GM06990 (cell line): ENCODE results near the gene POU1F1.
A peak's percentile ranks its signal among the peaks of the same experiment; 100 is the strongest.

ENCODE experiments used
- DNase-seq: peaks from one replicate; pipeline ENCODE4 v3.0.0-alpha.2; 2011; ENCODE audit not compliant: insufficient read length; ENCODE audit errors: extremely low read depth
- H3K27me3 ChIP-seq: replicated peaks from 2 replicates; pipeline ENCODE4 v1.6.0; 2011; ENCODE audit warnings: low read length; ENCODE audit not compliant: control insufficient read depth, insufficient read depth
- H3K36me3 ChIP-seq: 2 replicates; pipeline ENCODE4 v1.5.1; 2011; ENCODE audit warnings: low read length; ENCODE audit not compliant: control insufficient read depth, insufficient read depth
- H3K4me3 ChIP-seq: replicated peaks from 2 replicates; pipeline ENCODE4 v1.5.1; 2011; ENCODE audit warnings: low read depth, mild to moderate bottlenecking, control low read depth, low read length
- TF ChIP-seq, protein P1 (sequence below): IDR thresholded peaks from 2 replicates; pipeline ENCODE4 v1.5.1; 2011; ENCODE audit warnings: low read length, control low read depth, mild to moderate bottlenecking, inconsistent platforms; ENCODE audit not compliant: insufficient read depth, poor library complexity, severe bottlenecking

Gene POU1F1

DNA sequence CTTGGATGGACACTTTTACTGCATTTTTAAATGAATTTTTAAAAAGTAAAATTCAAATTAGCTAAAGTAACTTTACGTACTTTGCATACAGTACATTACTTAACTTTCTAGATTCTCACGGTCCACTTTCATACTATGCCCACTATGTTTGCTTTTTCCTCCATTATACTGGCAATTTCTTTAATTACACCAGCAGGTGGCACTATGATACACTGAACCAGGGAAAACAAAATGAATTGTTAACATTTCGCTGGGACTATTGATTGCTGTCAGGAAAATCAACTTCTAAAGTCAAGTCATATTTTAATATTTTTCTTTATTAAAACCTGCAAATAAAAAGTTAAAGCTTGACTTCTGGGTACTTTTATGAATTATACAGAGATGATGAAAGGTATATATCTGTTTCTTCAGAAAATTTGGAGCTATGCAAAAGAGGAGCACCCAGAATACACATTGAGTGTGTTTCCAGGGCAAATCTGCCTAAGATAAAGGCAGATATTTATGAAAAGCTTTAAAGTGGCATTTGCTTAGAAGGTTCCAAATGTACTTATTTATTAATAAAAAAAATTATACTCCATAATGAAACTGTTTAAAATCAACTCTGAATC lies 21.8 kb upstream of the POU1F1 start:
- no peaks in the 10 kb centered on the region for H3K27me3 ChIP-seq
- H3K4me3 ChIP-seq, result no peak overlapping the region
- no peaks in the 10 kb centered on the region for H3K36me3 ChIP-seq
- TF ChIP-seq, protein P1, sequence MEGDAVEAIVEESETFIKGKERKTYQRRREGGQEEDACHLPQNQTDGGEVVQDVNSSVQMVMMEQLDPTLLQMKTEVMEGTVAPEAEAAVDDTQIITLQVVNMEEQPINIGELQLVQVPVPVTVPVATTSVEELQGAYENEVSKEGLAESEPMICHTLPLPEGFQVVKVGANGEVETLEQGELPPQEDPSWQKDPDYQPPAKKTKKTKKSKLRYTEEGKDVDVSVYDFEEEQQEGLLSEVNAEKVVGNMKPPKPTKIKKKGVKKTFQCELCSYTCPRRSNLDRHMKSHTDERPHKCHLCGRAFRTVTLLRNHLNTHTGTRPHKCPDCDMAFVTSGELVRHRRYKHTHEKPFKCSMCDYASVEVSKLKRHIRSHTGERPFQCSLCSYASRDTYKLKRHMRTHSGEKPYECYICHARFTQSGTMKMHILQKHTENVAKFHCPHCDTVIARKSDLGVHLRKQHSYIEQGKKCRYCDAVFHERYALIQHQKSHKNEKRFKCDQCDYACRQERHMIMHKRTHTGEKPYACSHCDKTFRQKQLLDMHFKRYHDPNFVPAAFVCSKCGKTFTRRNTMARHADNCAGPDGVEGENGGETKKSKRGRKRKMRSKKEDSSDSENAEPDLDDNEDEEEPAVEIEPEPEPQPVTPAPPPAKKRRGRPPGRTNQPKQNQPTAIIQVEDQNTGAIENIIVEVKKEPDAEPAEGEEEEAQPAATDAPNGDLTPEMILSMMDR, result peak; percentile 59
- DNase-seq, result no peak

DNA sequence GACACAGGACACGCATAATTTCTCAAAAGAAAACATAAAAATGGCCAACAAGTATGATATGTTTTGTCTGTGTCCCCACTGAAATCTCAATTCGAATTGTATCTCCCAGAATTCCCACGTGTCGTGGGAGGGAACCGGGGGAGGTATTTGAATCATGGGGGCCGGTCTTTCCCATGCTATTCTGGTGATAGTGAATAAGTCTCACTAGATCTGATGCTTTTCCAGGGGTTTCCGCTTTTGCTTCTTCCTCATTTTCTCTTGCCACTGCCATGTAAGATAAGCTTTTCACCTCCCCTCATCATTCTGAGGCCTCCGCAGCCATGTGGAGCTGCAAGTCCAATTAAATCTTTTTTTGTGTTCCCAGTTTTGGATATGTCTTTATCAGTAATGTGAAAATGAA lies 12.1 kb upstream of the POU1F1 start:
- H3K36me3 ChIP-seq, result no peaks in the 10 kb centered on the region
- no peaks in the 10 kb centered on the region for H3K27me3 ChIP-seq
- no peak for DNase-seq
- no peak overlapping the region for H3K4me3 ChIP-seq
- TF ChIP-seq, protein P1, result no peak

DNA sequence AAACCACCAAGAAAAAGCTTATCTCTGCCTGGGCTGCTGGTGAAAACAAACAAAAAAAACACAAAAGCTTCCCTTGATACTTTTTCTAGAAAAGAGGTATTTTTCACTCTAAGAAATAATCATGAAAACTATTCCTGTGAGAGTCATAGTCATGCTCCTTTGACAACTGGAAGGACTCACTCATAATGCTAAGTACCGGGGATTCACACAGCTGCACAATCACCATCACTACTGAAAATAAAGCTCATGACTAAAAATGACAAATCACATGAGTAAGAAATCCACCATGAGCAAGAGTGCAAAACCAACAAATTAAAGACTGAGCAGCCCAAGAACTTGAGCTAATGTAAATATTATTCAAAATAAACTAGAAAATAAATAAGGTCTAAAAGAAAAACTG lies 10.6 kb upstream of the POU1F1 start:
- Histone ChIP-seq H3K27me3 (no peaks in the 10 kb centered on the region), H3K36me3 (no peaks in the 10 kb centered on the region), H3K4me3 (no peak overlapping the region)
- TF ChIP-seq, protein P1, result no peak
- DNase-seq, result no peak

DNA sequence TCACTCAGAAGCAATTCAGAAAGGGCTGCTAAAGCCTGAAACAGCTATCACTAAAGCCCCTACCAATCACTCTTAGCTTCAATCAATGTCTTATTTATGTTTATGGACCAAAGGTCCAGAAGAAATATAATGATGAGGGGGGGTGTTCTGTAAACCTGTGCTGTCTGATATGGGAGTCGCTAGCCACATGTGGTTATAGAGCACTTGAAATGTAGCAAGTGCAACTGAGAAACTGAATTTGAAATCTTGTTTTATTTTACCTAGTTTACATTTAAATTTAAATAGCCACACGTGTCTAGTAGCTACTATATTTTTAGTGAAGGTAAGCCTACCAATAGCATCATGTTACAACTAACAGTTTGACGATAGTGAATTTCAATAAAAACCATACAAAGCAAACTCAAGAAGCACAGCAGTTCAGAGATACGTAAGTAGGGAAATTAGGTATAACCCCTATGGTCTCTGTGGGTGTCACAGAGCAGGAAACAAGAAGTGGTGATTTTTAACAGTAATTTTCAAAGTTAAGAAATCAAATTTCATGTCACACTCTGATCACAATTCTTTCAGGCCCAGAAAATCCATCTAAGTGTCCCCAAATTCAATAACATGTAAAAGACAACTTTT lies 3.6 kb downstream of the POU1F1 start:
- peak; percentile 1 for DNase-seq
- Histone ChIP-seq H3K4me3 (no peak overlapping the region), H3K27me3 (no peaks in the 10 kb centered on the region), H3K36me3 (no peaks in the 10 kb centered on the region)
- TF ChIP-seq, protein P1, result no peak

DNA sequence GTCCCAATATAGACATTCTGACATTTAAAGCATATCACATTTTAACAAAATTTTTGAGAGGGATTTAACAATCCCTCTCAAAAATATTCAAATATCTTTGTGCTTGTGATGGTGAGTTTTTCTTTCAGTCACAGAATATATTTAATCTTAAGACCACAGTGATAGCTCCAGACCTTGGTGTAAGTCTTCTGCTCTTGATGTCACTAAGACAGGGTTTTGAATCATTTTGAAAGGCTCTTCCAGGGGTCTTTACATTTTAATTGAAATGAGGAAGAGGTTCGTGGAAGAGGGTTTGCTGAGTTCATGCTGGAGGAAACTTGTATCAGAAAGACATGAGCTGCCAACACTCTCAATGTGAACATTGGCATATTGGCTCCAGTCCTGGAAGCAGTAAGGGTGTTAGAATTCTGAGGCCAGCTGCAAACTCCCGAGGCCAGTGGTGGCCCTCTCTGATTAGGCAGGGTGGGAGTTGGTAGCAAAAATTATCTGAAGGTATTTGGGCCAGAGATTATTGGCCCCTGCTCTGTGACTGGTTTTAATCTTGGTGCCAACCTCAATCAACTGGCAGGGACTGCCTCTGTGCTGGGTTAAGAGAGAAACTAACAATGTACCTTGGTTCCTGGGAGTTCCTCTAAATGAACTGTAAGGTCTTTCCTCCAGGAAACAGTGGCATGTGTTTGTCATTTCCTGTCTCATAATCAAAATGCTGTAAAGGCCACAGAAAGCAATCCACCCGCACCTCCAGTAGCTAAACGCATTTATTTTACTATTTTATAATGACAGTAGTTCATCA lies 5.3 kb downstream of the POU1F1 start:
- TF ChIP-seq, protein P1, result no peak
- H3K36me3 ChIP-seq, result no peaks in the 10 kb centered on the region
- no peak overlapping the region for H3K4me3 ChIP-seq
- DNase-seq, result no peak
- H3K27me3 ChIP-seq, result no peaks in the 10 kb centered on the region
